Suppressor macrophage treated with lipopolysaccharide for 1 hour (primary cell): ENCODE data around the gene CERKL.

Experiments
- DNase-seq, 3 donors: peaks; one replicate each; pipeline ENCODE4 v3.0.0-alpha.2; 2020 to 2022

Gene CERKL

DNA sequence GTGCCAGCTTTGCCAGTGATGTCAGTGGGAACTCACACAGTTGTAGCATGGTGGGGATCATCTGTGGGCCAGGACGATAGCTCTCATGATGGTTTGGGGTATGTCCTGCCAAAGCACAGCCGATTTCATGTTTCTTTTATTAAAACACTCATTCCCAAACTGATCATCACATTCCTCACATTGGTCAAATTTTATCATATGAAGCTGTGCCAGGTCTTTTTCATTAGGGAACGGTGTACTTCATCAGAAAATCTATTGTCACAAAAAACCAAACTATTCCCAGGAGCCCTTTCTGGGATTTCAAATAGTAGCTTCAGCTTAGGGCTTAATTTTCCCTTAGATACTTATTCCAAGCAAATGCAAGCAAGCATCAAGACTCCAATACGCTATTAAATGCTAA, 157.7 kb downstream of the CERKL start:
- DNase-seq, result no peak
